ENCODE results near the gene ROR1. TPM values are rescaled to one million over a fixed set of nuclear protein-coding genes. Genes with fewer than 3 reads are reported as not detected.

Gene ROR1
- total RNA-seq, 2 donors from 2014 or later, result 12.9 to 40.8 TPM

DNA sequence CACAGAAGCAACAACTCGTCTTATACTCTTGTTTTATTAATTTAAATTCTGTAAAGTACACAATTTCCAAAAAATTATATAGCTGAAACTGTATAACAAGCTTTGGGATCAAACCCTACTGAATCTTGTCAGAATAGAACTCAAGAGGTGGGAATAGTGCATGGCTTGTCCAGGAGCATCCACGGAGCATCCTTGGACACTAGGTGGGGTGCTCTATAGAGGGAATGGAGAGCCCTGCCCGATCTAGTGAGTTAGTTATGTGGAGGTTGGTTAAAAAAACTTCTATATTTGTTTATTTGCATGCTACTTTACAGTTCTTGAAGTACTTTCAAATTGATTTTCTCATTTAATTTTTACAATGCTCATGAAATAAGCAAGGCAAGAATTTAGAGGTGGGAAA, 28.3 kb downstream of the ROR1 start:
- TF ChIP-seq, protein P1, sequence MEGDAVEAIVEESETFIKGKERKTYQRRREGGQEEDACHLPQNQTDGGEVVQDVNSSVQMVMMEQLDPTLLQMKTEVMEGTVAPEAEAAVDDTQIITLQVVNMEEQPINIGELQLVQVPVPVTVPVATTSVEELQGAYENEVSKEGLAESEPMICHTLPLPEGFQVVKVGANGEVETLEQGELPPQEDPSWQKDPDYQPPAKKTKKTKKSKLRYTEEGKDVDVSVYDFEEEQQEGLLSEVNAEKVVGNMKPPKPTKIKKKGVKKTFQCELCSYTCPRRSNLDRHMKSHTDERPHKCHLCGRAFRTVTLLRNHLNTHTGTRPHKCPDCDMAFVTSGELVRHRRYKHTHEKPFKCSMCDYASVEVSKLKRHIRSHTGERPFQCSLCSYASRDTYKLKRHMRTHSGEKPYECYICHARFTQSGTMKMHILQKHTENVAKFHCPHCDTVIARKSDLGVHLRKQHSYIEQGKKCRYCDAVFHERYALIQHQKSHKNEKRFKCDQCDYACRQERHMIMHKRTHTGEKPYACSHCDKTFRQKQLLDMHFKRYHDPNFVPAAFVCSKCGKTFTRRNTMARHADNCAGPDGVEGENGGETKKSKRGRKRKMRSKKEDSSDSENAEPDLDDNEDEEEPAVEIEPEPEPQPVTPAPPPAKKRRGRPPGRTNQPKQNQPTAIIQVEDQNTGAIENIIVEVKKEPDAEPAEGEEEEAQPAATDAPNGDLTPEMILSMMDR (IDR thresholded peaks at IDR 0.05), result no peak
- no peaks in the 10 kb centered on the region for H3K9me3 ChIP-seq
- H3K36me3 ChIP-seq, result no peaks in the 10 kb centered on the region
- H3K4me1 ChIP-seq, result no peaks in the 10 kb centered on the region
- H3K4me3 ChIP-seq, result no peak overlapping the region
- H3K27me3 ChIP-seq, result no peaks in the 10 kb centered on the region
- no peak overlapping the region for H3K27ac ChIP-seq
- DNase-seq (ENCODE audit: low spot score), result no peak

DNA sequence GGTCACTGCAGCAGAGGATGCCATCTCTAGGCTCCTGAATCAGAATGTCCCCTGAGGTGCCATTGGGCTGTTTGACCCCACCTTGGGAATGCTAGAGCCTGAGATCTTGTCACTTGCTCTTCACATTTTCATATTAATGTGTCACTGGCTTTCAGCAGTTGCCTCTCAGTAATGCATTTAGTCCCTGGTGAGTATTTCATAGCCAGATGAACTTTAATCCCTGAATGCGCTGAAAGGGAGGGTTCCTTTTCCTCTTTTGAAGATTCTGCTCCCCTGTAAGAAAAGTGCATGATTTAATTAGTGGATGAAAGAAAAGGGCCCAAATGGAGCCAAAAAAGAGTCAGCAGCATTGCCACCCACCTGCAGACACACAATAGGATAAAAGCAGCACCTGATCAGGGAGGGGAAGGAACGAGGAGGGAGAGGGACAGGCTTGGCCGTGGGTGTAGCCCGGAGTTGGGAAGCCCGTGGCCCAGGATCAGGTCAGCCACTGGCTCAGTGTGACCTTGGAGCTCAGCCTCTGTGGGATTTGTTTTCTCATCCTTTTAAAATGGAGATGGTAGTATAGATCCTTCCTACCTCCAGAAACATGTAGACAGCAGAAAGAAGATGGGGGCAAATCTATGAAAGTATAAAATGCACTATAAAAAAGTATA, 31.1 kb downstream of the ROR1 start:
- no peaks in the 10 kb centered on the region for H3K4me1 ChIP-seq
- TF ChIP-seq, protein P1 (IDR thresholded peaks at IDR 0.05), result no peak
- H3K36me3 ChIP-seq, result no peaks in the 10 kb centered on the region
- H3K27me3 ChIP-seq, result no peaks in the 10 kb centered on the region
- peaks cover 0 to 9% of the 10 kb centered on the region in 2 donors for H3K9me3 ChIP-seq
- no peak for DNase-seq (ENCODE audit: low spot score)
- H3K4me3 ChIP-seq, result no peak overlapping the region
- no peak overlapping the region for H3K27ac ChIP-seq

DNA sequence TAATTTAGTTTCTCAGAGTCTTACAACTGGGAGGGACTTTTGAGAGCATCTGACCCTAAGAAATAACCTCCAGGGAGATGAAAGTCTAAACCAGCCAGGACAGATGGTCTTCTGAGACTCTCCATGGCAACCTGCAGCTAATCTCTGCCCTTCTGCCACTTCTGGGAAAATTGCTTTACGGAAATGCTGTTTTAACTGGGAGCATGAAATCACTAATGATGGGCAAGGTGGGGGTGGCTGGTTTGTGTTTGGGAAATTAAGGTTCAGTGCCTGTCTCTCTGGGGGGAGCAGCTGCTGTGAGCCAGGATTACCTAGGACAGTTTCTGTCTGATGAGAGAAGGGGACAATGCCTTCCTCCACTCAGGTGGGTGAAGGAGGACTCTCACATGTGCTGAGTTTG, 33.2 kb downstream of the ROR1 start:
- DNase-seq (ENCODE audit: low spot score), result no peak
- Histone ChIP-seq H3K9me3 (peaks cover 0 to 9% of the 10 kb centered on the region in 2 donors), H3K4me3 (no peak overlapping the region), H3K4me1 (peaks cover 0 to 9% of the 10 kb centered on the region in 2 donors), H3K36me3 (no peaks in the 10 kb centered on the region), H3K27me3 (no peaks in the 10 kb centered on the region), H3K27ac (no peak overlapping the region)
- TF ChIP-seq, protein P1 (IDR thresholded peaks at IDR 0.05), result no peak

DNA sequence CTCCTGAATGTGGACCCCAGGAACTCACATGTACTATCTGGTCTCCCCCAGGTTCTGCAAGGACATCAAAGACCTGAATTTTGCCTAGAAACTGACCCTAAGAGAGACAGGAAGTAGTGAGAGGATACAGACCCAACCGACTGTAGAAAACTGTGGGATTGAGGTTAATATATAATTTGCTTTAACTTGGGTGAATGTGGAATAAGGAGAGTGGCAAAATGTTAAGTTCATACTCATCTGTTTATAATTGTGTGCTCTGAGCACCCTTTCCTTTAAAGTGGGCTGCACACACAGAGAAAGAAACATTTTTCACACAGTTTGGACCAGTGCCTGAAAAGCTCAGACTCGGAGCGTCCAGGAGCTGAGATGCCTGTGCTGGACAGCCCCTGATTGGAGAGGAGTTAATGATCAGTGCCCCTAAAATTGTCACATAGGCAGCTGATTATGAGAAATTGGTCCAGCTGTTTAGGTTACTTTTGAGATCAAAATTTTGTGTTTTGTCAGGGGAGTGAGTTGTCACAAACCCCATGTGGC, 37.2 kb downstream of the ROR1 start:
- TF ChIP-seq, protein P1 (IDR thresholded peaks at IDR 0.05), result no peak
- H3K4me3 ChIP-seq, result no peak overlapping the region
- peaks cover 0 to 9% of the 10 kb centered on the region in 2 donors for H3K9me3 ChIP-seq
- H3K27ac ChIP-seq, result no peak overlapping the region
- peaks cover 0 to 19% of the 10 kb centered on the region in 2 donors for H3K4me1 ChIP-seq
- no peak for DNase-seq (ENCODE audit: low spot score)
- H3K27me3 ChIP-seq, result no peaks in the 10 kb centered on the region
- H3K36me3 ChIP-seq, result no peaks in the 10 kb centered on the region

DNA sequence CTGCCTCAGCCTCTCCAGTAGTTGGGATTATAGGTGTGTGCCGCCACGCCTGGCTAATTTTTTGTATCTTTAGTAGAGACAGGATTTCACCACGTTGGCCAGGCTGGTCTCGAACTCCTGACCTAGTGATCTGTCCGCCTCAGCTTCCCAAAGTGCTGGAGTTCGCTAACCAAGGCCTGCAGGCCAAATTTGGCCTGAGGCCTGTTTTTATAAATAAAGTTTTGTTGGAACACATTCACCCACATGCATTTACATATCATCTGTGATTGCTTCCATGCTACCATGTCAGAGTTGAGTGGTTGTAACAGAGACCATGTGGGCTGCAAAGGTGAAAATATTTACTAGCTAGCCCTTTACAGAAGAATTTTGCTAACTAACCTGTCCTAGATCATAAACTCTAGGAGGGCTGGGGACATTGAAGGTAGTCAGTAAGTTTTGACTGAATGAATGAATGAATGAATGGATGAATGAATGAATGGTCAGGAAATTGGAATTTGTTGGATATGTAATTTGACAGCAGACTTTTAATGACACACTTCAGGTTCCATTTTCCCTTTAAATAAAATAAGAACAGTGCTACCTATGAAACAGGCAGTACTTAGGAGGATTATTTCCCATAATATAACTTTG, 38.4 kb downstream of the ROR1 start:
- Histone ChIP-seq H3K4me3 (no peak overlapping the region), H3K27me3 (no peaks in the 10 kb centered on the region), H3K9me3 (peaks cover 0 to 9% of the 10 kb centered on the region in 2 donors), H3K4me1 (peaks cover 0 to 25% of the 10 kb centered on the region in 2 donors), H3K27ac (no peak overlapping the region), H3K36me3 (no peaks in the 10 kb centered on the region)
- TF ChIP-seq, protein P1 (IDR thresholded peaks at IDR 0.05), result no peak
- no peak for DNase-seq (ENCODE audit: low spot score)

Measured in right atrium auricular region (tissue), 2 donors.